Heart left ventricle (tissue), 16 donors: ENCODE data around the gene PTMS. TPM values are rescaled to one million over a fixed set of nuclear protein-coding genes. Genes with fewer than 3 reads are reported as not detected.

Experiments
- ATAC-seq, 4 donors: fragments of 200-7000 bp; cut with Tn5 transposase; one replicate each; pipeline ENCODE4 v1.9.1; 2020 to 2022; ENCODE audit warnings: moderate library complexity in 4 of 4, mild to moderate bottlenecking in 3 of 4, moderate number of reproducible peaks in 1 of 4
- DNase-seq, 5 donors: peaks; one replicate each; pipeline ENCODE4 v3.0.0-alpha.2; 2020
- H3K27ac ChIP-seq, 12 donors: fragments of 200-600 bp; sonication (generic) in 4 of 12; one replicate each; pipeline versions ENCODE4 v1.5.0 to v1.8.0; 2016 to 2022; ENCODE audit warnings: mild to moderate bottlenecking in 2 of 12
- H3K27me3 ChIP-seq, 9 donors: fragments of 200-600 bp; sonication (generic) in 2 of 9; one replicate each; pipeline versions ENCODE4 v1.5.1 to v1.8.0; 2016 to 2022; ENCODE audit warnings: mild to moderate bottlenecking in 3 of 9
- H3K36me3 ChIP-seq, 9 donors: fragments of 200-600 bp; sonication (generic) in 2 of 9; one replicate each; pipeline versions ENCODE4 v1.5.0 to v1.8.0; 2018 to 2022; ENCODE audit warnings: mild to moderate bottlenecking in 2 of 9
- H3K4me1 ChIP-seq, 12 donors: fragments of 200-600 bp; sonication (generic) in 4 of 12; one replicate each; pipeline versions ENCODE4 v1.5.0 to v1.8.0; 2016 to 2022; ENCODE audit warnings: mild to moderate bottlenecking in 3 of 12
- H3K4me3 ChIP-seq, 12 donors: fragments of 200-600 bp; sonication (generic) in 4 of 12; one replicate each; pipeline versions ENCODE4 v1.5.0 to v1.8.0; 2017 to 2022; ENCODE audit warnings: mild to moderate bottlenecking in 9 of 12, moderate library complexity in 4 of 12
- H3K9me3 ChIP-seq, 12 donors: fragments of 200-600 bp; sonication (generic) in 4 of 12; one replicate each; pipeline versions ENCODE4 v1.5.0 to v1.8.0; 2016 to 2022; ENCODE audit warnings: mild to moderate bottlenecking in 1 of 12
- CTCF ChIP-seq, 12 donors: fragments of 200-600 bp; sonication (generic) in 4 of 12; IDR thresholded peaks; one replicate each; pipeline versions ENCODE4 v1.5.0 to v1.8.0; 2018 to 2022; ENCODE audit warnings: antibody characterized with exemption in 12 of 12, mild to moderate bottlenecking in 5 of 12
- POLR2A ChIP-seq, 2 donors: fragments of 450-650 bp; IDR thresholded peaks; one replicate each; pipeline ENCODE4 v1.6.1; 2017; ENCODE audit warnings: antibody characterized with exemption in 2 of 2, mild to moderate bottlenecking in 2 of 2, moderate library complexity in 2 of 2
- WGBS, 4 donors: extraction: QIAGEN DNeasy Blood & Tissue Kit in 2 of 4; methylation state at CpG; one replicate each; pipeline versions ENCODE4 v1.1.5 to v1.1.7; 2013 to 2018; 5-methylcytosine and 5-hydroxymethylcytosine counted together
- intact Hi-C, 10 donors: fragments of 100-400 bp; cut with DNase I; formaldehyde crosslinking; loops; one replicate each; pipeline versions ENCODE4 v1.11.1 to v1.14.2; 2022
- long read RNA-seq, 3 donors: library from polyadenylated mRNA; unstranded; transcript quantifications; one replicate each; pipeline ENCODE4 v2.0.0, GENCODE V29; 2020 to 2021
- polyA plus RNA-seq, 2 donors: library from polyadenylated mRNA; stranded (reverse); fragments of 200-250 nt; gene quantifications; one replicate each; pipeline ENCODE4 v1.2.3, GENCODE V29; 2013
- total RNA-seq, 9 donors: library from RNA; depleted of rRNA in 2 of 9; stranded (reverse); fragments of >200 nt in 2 of 9; fragmentation: NEBNext Ultra II Directional in 3 of 9; extraction: Animal tissue kit (Norgen Biotek cat#: 25700) in 3 of 9; gene quantifications; one replicate each; pipeline versions ENCODE4 v1.1.0 to v1.2.4, GENCODE V29; 2016 to 2023
- donor health status: ischemic (EF 13 %, LVEDD 7.1; RV severe dilation, severe dysfunction).
- donor health status: healthy with polysubstance abuse.
- donor health status: DM: no; HTN: yes; CAD: no.
- donor health status: DM: no; HTN: no; CAD: no.
- donor health status: ischemic (EF 25% LVEDD 6.9; RV normal size, moderate dysfunction).
- donor health status: ischemic (EF 25% LVEDD 5.7; RV mildly dilated, moderate dysfunction).
- donor health status: healthy.
- donor health status: DM: yes; HTN: yes; CAD: no.
- donor health status: ischemic (EF 35%, LVEDD 5.7; RV mildly dilated, moderate dysfunction).
- donor health status: nonischemic (EF 11% LVEDD 7.7; RV severe dilation, severe dysfunction).
- donor health status: DM: yes; HTN: yes; CAD: no.
- donor health status: PGD.
- donor health status: ischemic (EF 29% LVEDD 5.4; RV normal size, mild dysfunction).
- donor health status: nonischemic (EF 23%, LVEDD 6.1; RV moderate dilation, normal function).

Gene PTMS
- total RNA-seq (100 to 1,000 TPM in 5 of 9 donors, 10 to 100 TPM in 4; 72.9 to 227 (median 100) TPM), polyA plus RNA-seq (100 to 1,000 TPM; 274 to 331 TPM)
- long read RNA-seq, donor 1, transcript PTMS-207 (5 exons, 1,150 nt): major isoform, 20 of 45 reads
- long read RNA-seq, donor 1, partial matches to known transcripts: 5 of 45 reads
- long read RNA-seq, donor 1, other reads (novel, unspliced or antisense): 19 of 45 reads
- long read RNA-seq, donor 2, partial matches to known transcripts: 5 of 7 reads
- long read RNA-seq, donor 2, other reads (novel, unspliced or antisense): 2 of 7 reads
- long read RNA-seq, donor 3, transcript PTMS-207 (5 exons, 1,150 nt): major isoform, 24 of 56 reads
- long read RNA-seq, donor 3, partial matches to known transcripts: 8 of 56 reads
- long read RNA-seq, donor 3, other reads (novel, unspliced or antisense): 24 of 56 reads

GRCh38 chr12:6765634-6766581 is at the start of gene PTMS:
Gene PTMS (plus strand): TSS chr12:6766363. CDS start chr12:6766706, 343 bp downstream.
- WGBS, 4 donors: 2 to 4% (median 3%) methylated on average over 33 to 63 of the region's 63 CpGs
- DNase-seq (peak; percentile 87 to 94 (median 90)), ATAC-seq (peak; percentile 3 to 58 (median 48))
- Histone ChIP-seq H3K9me3 (no peaks in the 10 kb centered on the region), H3K36me3 (peaks cover 0 to 18% (median 6%) of the 10 kb centered on the region in 9 donors), H3K27me3 (peaks cover 0 to 4% (median 0%) of the 10 kb centered on the region in 9 donors), H3K27ac (peak within 1 kb of the TSS; percentile 80 to 99 (median 94)), H3K4me1 (peaks cover 4 to 62% (median 40%) of the 10 kb centered on the region in 12 donors), H3K4me3 (peak within 1 kb of the TSS; percentile 54 to 100 (median 85))
- intact Hi-C loops: loop anchor here in 4 of 10 donors (1.0 to 5.0 kb wide), 3 partner anchors 13 to 154 kb away; partner anchors contain the start of gene MLF2 (in 3 of the 4)
- peak in 1 of 2 donors; percentile 91 for TF ChIP-seq POLR2A (IDR thresholded peaks at IDR 0.05)
- no peak for TF ChIP-seq CTCF (IDR thresholded peaks at IDR 0.05)

- Histone ChIP-seq H3K27me3 (peaks cover 0 to 17% (median 0%) of the 10 kb centered on the region in 9 donors), H3K9me3 (no peaks in the 10 kb centered on the region), H3K27ac (no peak overlapping the region), H3K4me1 (no peaks in the 10 kb centered on the region), H3K4me3 (no peak overlapping the region), H3K36me3 (no peaks in the 10 kb centered on the region)
- intact Hi-C loops: no loop called here
- no peak for TF ChIP-seq POLR2A (IDR thresholded peaks at IDR 0.05)
- DNase-seq: no peak
- no peak for ATAC-seq
- WGBS, 4 donors: 59 to 77% (median 73%) methylated on average over 8 to 10 of the region's 10 CpGs
These were observed 49.2 kb upstream of the PTMS start for GRCh38 chr12:6716874-6717437.

GRCh38 chr12:6722863-6723262 is 43.3 kb upstream of the PTMS start:
- Histone ChIP-seq H3K36me3 (peaks cover 0 to 13% (median 9%) of the 10 kb centered on the region in 9 donors), H3K9me3 (no peaks in the 10 kb centered on the region), H3K27me3 (no peaks in the 10 kb centered on the region), H3K27ac (no peak overlapping the region), H3K4me3 (peak overlapping the region in 1 of 12 donors; percentile 77), H3K4me1 (peaks cover 0 to 23% (median 11%) of the 10 kb centered on the region in 12 donors)
- intact Hi-C loops: loop anchor here in 3 of 10 donors (2.0 to 10.0 kb wide), 3 partner anchors 36 to 60 kb away; partner anchors contain the start of genes ING4 (in 2 of the 3) and ZNF384 (in 1 of the 3)
- no peak for TF ChIP-seq CTCF (IDR thresholded peaks at IDR 0.05)
- no peak for TF ChIP-seq POLR2A (IDR thresholded peaks at IDR 0.05)
- 79 to 83% (median 80%) methylated on average over 3 of the region's 3 CpGs for WGBS, 4 donors
- DNase-seq (no peak), ATAC-seq (no peak)
